D341Med (cell line): Measurements from ENCODE around the gene IGFL3.

Source experiments
- DNase-seq: peaks from one replicate; pipeline ENCODE4 v3.0.0; 2012; ENCODE audit warnings: low spot score

The IGFL3 gene

DNA sequence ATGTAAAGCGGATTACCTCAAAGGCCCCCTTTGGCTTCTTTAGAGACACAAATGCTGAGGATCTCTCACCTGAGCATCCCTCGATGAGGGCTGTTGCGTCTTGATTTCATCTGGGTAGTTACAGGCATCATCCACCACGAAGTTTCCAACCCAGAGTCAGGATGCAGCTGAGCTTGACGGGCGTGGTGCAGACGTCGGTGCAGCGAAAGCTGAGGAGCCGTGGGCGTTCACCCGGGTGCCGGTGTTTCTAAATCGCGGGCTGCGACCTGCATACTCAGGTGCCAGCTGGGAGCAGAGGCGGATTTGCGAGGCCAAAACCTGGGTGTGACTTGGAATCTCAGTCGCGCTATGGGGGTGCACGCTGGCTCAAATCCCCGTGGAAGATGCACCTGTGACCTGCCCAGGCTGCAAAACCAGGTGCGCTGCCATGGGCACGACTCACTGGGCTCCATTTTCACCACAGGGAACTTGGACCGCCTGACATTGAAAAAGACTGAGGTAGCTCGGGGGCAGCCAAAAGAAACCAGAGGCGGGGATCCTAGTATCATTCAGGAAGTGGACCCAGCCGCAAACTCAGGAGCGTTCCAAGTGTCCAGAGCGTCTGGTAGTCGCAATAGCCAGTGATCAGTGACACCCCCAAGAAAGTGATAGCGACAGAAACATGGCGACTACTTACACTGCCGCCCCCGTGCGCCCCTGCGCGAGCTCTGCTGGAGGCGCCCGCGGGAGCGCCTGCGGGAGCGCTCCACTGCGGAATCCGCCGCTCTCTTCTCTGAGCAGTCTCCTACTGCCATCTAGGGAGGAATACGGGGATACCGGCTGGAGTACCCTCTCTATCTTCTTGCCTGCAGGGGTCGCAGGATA lies 47.3 kb downstream of the IGFL3 start:
- DNase-seq, result peak; percentile 93

GRCh38 chr19:46076031-46076880 lies 48.2 kb downstream of the IGFL3 start:
- DNase-seq, result no peak

DNA sequence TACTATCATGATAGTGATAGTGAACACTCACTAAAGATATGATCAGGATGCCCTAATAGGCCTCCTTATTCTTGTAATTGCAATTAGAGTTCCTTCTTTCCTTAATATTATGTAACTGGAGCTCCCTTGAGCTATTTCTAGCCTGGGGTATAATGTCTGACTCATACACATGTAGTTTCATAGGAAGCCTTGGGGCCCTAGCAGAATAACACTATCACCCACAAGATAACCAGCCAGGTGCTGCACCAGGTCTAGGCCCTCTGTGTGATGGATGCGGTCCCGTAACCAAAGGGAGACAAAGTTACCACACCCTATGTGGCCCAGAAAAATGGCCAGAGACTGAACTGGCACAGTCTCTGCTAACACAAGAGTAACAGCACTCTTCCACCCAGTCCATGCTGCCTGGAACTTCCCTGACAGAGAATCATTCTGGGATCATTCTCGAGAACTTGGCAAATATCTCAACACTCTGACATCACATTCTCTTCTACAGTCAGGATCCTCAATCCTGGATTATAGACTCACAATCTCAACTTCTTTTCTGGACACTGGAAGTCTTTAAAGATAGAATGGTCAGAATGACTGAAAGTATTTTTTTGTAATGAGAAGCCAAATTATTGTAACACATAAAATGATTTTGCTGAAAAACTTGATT lies 51.1 kb downstream of the IGFL3 start:
- DNase-seq, result no peak
